ENCODE measurements around the gene PIGQ.

Gene PIGQ

GRCh38 chr16:567373-568256, 2.2 kb upstream of the PIGQ start:
- DNase-seq (ENCODE audit: low spot score), result no peak

- no peak for DNase-seq (ENCODE audit: low spot score)
Measured at GRCh38 chr16:568401-569258, 1.1 kb upstream of the PIGQ start.

GRCh38 chr16:572865-573650, 3.3 kb downstream of the PIGQ start:
- DNase-seq (ENCODE audit: low spot score), result no peak

- no peak for DNase-seq (ENCODE audit: low spot score)
Measured at GRCh38 chr16:574021-574760, 4.4 kb downstream of the PIGQ start.

- no peak for DNase-seq (ENCODE audit: low spot score)
Measured at GRCh38 chr16:575354-576196, 5.8 kb downstream of the PIGQ start.

- no peak for DNase-seq (ENCODE audit: low spot score)
Measured at GRCh38 chr16:576197-576822, 6.5 kb downstream of the PIGQ start.

GRCh38 chr16:576823-577201, 7.0 kb downstream of the PIGQ start:
- DNase-seq (ENCODE audit: low spot score), result no peak

DNA sequence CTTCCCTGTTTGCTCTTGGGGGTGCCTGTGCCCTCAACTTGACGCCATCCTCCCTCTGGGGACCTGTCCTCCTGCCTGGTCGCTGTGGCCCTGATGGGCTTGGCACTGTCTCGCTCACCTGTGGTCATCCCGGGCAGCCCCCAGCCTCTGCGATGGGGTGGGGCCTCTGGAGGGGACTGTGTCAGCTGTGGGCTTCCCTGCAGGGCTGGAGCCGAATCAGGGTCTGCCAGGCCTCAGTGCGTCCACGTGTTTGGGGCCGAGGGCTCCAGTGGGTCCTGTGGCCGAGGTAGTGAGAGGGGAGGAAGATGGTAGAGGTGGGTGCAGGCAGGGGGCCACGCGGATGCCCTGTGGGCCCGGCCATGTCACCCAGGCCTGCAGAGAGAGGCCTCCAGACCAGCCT, 8.0 kb downstream of the PIGQ start:
- no peak for DNase-seq (ENCODE audit: low spot score)

DNA sequence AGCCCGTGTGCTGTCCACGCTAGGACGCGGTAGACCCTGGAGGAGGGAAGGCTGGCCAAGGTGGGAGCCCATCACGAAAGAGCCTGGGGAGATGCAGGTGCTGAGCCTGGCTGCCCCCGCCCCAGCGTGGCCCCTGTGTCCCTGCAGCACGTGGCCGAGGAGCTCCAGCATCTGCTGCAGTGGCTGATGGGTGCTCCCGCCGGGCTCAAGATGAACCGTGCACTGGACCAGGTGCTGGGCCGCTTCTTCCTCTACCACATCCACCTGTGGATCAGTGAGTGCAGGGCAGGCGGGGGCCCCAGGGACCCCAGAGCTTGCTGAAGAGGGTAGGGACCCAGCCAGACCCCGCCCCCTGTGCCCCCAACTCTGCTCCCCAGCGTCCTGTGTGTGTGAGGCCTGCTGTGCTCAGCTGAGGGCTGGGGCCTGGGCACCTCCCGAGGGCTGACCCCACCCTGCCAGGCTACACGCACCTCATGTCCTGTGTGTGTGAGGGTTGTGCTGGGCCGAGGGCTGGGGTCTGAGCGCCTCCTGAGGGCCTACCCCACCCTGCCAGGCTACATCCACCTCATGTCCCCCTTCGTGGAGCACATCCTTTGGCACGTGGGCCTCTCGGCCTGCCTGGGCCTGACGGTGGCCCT, 8.6 kb downstream of the PIGQ start:
- no peak for DNase-seq (ENCODE audit: low spot score)

DNA sequence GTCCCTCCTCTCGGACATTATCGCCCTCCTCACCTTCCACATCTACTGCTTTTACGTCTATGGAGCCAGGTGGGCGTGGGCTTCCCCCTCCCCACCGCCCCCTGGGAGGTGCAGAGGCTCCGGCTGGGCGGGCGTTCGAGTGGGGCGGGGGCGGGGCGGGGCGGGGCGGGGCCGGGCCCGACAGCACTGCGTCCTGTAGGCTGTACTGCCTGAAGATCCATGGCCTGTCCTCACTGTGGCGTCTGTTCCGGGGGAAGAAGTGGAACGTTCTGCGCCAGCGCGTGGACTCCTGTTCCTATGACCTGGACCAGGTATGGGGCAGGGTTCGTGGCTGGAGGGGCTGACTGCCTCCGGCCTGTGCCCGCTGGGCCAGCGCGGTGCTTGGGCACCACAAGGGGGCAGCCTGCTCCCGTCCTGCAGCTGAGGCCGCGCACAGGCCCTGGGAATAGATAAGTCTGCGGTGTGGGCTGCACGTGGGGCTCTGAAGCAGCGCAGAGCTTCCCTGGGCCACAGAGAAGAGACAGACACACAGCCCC, 9.2 kb downstream of the PIGQ start:
- DNase-seq (ENCODE audit: low spot score), result peak; percentile 57

- no peak for DNase-seq (ENCODE audit: low spot score)
Measured at GRCh38 chr16:580141-580945, 10.6 kb downstream of the PIGQ start.

DNA sequence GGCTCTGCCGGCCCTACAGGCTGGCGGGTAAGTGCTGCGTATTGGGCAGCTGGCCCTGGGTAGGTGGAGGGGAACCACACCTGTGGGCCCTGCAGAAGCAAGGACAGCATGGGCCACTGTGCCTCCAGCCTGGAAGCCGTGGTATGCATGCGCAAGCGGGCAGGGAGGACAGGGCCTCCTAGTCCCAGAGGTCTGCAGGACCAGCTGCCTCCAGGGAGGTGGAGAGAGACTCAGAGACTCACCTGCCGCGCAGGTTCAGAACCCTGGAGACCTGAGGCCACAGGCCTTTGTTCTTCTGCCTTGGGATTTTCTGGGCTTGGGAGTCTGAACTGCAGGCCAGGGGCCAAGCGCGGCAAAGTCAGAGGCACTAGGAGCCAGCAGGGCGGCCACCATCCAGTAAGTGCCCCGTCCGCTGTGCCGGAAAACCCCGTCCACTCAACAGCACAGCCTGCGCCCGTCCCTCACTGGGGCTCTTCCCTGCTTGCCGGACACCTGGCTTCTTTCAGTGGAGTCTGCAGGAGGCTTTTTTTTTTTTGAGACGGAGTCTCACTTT, 11.3 kb downstream of the PIGQ start:
- DNase-seq (ENCODE audit: low spot score), result no peak

GRCh38 chr16:582218-582613, 12.4 kb downstream of the PIGQ start:
- DNase-seq (ENCODE audit: low spot score), result no peak

DNA sequence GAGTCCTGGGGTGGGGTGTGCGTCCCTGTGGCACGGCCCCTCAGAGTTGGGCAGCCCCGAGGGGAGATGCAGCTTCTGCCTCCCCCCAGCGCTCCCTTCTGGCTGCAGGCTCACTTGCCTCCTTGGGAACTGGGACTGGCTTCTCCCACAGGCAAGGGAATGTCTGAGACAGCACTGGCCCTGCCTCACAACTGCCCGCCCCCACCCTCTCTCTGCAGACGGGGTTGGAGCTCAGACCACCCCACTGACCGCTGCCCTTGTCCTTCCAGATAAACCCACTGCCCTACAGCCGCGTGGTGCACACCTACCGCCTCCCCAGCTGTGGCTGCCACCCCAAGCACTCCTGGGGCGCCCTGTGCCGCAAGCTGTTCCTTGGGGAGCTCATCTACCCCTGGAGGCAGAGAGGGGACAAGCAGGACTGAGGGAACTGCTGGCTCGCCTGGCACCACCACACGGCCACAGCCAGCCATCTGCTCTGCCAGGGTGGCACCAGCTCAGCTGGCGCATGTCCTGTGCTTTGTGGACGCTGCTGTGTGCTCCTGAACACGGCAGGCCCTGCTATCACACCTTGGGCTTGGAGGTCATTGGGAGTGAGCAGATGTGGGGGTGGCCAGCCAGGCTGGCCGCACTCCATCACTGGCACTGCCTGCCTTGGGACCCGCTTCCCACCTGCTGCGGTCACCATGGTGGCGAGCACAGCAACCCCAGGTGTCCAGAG, 13.0 kb downstream of the PIGQ start:
- no peak for DNase-seq (ENCODE audit: low spot score)

GRCh38 chr16:583470-583814, 13.7 kb downstream of the PIGQ start:
- DNase-seq (ENCODE audit: low spot score), result no peak

DNA sequence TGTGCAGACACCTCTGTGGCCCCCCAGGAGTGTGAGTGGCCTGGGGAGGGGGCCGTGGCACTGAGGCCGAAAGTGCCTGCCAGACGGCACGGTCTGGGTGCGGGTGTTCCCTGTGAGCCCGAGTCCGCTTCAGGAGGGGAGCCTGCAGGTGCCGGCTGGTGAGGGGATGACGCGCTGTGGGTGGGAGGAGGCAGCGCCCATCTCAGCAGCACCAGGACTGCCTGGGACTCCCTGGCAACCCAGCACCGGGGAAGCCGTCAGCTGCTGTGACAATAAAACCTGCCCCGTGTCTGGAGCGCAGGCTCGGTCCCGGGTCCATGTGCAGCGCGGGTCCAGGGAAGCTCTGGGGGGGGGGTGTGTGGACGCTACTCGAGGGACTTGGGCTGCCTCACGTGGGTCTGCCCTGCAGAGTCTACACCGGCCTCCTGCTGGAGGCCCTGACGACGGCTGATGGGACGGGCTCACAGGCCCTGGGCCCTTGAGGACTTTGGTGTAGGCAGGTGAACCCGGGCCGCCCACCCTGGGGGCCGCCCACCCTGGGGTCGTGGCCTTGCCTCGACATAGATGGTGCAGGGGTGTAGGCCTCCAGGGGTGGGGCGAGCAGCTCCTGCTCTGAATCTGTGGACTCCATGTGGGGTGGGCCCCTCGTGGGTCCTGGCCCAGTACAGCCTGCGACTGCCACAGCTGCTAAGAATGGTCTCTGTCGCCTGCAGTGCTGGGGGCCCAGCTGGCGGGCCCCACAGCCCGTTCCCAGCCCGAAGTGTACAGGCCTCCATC, 14.2 kb downstream of the PIGQ start:
- no peak for DNase-seq (ENCODE audit: low spot score)

GRCh38 chr16:585351-585750, 15.6 kb downstream of the PIGQ start:
- no peak for DNase-seq (ENCODE audit: low spot score)
